Measurements from ENCODE around the gene EEA1.

EEA1 gene

GRCh38 chr12:92938018-92938417 is 8.9 kb upstream of the EEA1 start:
- DNase-seq = no peak

DNA sequence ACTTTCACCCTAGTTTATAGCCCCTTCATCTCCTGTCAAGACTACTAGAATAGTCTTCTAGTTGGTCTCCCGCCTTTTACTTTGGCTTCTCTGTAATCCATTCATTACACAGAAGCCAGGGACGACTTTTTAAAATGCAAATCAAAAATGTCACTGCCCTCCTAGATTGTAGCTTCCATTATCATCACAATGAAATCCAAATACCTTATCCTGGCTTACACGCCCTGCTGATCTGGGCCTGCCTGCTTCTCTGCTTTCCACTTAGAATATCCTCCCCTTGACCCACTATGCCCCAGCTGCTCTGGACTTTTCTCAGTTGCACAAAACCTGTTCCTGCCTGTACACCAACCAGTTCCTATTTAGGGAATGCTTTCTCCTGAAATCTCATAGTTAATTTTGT is 4.5 kb upstream of the EEA1 start:
- no peak for DNase-seq

- no peak for DNase-seq
Measured at GRCh38 chr12:92930421-92930820, 1.3 kb upstream of the EEA1 start.

GRCh38 chr12:92929983-92930382 is 888 bp upstream of the EEA1 start:
- DNase-seq = no peak

DNA sequence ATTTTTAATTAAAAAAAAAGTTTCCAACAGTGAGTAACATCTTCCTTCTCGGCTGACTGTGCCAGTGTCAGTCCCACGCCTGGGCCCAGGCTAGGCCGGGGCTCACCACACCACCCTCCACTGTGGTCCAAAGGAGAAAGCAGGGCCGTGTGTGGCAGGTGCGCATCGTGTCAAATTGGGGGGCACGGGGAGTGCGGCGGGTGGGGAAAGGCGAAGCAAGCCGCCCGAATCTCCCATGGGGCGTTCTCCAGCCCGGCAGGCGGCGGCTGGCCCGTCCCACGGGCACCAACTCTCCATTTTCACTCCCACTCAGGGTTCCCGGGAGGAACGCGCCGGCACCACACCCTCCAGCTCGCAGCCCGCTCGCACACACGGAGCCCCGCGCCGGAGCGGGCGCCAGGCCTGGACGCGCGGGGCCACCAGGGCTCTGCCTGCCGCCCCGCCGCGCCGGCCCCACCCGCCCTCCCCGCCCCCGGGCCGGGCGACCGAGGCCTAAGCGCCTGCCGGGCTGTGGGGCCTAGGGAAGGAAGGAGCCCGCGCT is 604 bp downstream of the EEA1 start:
- peak; percentile 72 for DNase-seq

- DNase-seq = no peak
Measured at GRCh38 chr12:92927436-92928281, 1.4 kb downstream of the EEA1 start.

GRCh38 chr12:92927055-92927435 is 2.0 kb downstream of the EEA1 start:
- peak; percentile 64 for DNase-seq

GRCh38 chr12:92926549-92926948 is 2.5 kb downstream of the EEA1 start:
- DNase-seq = no peak

DNA sequence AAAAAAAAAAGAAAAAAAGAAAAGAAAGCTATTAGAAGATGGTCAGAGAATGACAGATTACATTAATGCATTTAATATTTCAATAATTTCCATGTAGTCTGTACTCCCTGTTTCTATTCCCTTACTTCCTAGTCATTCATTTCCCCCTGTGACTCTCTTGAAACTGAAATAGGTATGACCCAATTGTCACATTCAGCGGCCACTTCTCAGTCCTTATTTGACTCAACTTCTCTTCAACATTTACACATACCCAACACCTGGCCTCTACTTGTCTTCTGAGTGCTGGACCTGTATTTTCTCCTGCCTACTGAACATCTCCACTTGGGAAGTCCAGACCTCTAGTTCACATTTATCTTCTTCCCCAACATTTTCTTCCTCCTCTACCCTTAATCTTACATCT is 7.2 kb downstream of the EEA1 start:
- peak; percentile 19 for DNase-seq

GRCh38 chr12:92915365-92915764 is 13.7 kb downstream of the EEA1 start:
- no peak for DNase-seq

- no peak for DNase-seq
Measured at GRCh38 chr12:92914170-92914569, 14.9 kb downstream of the EEA1 start.

DNA sequence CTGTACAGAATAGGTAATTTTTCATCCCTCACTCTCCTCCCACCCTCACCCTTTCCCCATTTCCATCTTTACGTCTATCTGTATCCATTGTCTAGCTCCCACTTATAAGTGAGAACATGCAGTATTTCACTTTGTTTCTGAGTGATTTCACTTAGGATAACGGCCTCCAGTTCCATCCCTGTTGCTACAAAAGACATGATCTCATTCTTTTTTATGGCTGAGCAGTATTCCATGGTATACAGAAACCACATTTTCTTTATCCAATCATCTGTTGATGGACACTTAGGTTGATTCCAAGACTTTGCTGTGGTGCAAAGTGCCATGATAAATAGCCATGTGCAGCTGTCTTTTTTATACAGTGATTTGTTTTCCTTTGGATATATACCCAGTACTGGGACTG is 16.4 kb downstream of the EEA1 start:
- no peak for DNase-seq

DNA sequence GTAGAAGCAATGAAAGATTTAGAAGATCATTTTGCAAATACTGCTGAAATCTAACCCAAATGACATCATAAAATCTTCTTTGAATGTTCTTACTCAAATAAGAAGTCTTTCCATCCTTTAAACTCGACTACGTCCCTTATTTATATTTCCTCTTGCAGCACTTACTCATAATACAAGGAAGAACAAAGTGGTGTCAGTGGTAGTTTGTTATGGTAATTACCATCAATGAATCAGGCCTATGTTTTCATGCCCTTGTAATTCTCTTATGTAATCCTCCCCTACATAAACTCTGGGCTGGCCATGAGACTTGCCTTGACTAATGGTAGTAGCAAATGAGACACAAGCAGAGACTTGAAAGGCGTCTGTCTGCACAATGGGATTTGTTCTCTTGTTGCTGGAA is 17.0 kb downstream of the EEA1 start:
- peak; percentile 21 for DNase-seq

DNA sequence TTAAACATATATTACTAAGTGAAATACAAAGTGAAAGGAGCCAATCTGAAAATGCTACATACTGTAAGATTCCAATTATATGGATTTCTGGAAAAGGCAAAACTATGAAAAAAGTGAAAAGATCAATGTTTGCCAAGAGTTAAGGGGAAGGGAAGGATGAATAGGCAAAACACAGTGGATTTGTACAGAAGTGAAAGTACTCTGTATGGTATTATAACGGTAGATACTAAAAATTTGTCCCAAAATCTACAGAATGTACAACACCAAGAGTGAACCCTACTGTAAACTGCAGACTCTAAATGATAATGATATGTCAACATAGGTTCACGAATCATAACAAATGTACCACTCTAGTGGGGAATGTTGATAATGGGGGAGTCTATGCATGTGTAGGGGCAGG is 17.8 kb downstream of the EEA1 start:
- no peak for DNase-seq

DNA sequence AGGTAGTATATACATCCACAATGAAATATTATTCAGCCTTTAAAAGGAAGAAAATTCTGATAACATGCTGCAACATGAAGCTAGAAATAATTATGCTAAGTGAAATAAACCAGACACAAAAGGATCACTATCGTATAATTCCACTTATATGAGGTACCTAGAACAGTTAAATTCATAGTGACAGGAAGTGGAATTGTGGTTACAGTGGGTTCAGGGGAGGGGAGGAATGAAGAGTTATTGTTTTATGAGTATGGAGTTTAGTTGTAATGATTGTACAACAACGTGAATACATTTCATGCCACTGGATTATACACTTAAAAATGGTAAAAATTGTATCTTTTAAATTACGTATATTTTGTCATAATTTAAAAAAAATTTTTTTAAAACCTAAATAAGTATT is 21.0 kb downstream of the EEA1 start:
- no peak for DNase-seq

GRCh38 chr12:92905811-92906554 is 23.1 kb downstream of the EEA1 start:
- DNase-seq = no peak

DNA sequence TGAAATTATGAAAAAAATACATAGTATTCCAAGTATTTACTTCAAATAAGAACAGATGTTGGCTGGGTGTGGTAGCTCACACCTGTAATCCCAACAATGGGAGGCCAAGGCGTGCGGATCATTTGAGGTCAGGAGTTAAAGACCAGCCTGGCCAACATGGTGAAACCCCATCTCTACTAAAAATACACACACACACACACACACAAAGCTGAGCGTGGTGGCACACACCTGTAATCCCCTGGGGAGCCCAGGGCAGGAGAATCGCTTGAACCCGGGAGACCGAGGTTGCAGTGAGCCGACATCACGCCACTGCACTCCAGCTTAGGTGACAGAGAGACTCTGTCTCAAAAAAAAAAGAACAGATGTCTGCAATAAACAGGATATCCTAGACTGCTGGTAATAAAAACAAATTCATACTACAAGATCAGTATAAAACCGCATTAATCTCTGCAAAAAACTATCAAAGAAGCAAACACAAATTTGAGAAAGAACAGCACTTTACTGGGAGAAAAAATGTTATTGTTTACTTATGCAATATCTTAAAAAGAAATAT is 23.8 kb downstream of the EEA1 start:
- no peak for DNase-seq

- no peak for DNase-seq
Measured at GRCh38 chr12:92900941-92901340, 28.2 kb downstream of the EEA1 start.

- no peak for DNase-seq
Measured at GRCh38 chr12:92899386-92900001, 29.6 kb downstream of the EEA1 start.

- no peak for DNase-seq
Measured at GRCh38 chr12:92898755-92899154, 30.3 kb downstream of the EEA1 start.

DNA sequence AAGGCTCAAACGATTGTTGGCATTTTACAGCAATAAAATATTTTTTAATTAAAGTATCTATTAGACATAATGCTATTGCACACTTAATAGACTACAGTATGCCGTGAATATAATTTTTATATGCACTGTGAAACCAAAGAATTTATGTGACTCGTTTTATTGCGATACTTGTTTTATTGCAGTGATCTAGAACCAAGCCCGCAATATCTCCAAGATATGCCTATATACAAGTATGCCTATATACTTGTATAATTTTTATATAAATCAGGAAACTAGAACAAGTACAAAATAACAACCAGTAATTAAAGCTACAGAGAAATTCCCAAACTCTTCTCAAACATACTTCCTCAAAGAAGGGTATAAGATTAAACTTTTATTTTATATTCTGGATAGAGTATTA is 31.3 kb downstream of the EEA1 start:
- no peak for DNase-seq

DNA sequence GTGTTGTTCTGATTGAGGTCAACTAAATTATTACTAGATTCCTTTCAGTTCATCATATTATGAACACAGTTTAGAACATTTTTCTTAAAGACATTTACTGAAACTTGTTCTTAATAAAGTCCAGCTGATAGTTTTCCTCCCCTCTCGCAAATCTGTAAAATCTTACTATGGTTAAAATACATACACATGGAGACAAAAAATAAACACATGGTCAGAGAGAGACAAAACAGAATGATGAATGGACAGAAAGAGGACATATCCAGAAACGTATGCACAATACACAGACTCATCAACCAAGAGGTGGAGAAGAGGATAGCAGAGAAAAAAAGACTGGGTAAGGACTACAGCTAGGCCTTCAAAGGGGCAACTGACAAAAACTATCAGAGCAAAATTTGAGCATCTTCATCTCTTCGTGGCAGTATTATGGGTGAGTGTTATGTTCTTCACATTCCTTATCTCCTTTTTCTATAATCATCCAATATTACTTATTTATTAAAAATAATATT is 38.4 kb downstream of the EEA1 start:
- no peak for DNase-seq

DNA sequence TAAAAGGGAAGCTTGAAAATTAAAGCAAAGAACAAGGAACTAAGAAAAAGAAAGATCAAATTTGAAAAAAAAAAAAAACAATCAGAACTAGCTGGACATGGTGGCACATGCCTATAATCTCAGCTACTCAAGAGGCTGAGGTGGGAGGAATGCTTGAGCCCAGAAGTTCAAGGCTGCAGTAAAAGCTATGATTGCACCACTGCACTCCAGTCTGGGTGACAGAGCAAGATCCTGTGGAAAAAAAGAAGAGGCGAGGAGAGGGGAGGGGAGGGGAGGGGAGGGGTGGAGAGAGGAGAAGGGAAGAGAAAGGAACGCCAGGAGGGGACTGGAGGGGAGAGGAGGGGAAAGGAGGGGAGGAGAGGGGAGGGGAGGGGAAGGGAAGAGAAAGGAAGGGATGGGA is 43.0 kb downstream of the EEA1 start:
- no peak for DNase-seq
